Frontal cortex (tissue), 4 donors: ENCODE results near the gene NOPCHAP1. TPM values are rescaled to one million over a fixed set of nuclear protein-coding genes. Genes with fewer than 3 reads are reported as not detected.
"Not testable (repeated sequence)": the region's sequence is repeated elsewhere in the genome, so short reads cannot be mapped to it uniquely, and the experiment has no call there.

ENCODE experiments used
- DNase-seq, 2 donors: peaks; one replicate each; pipeline ENCODE4 v3.0.0; 2012; ENCODE audit warnings: low spot score in 2 of 2
- FAIRE-seq: peaks from 2 replicates; lab custom pipeline; 2012; peaks lifted over from hg19 to GRCh38; lab: Jason Lieb, UNC
- total RNA-seq: library from RNA; depleted of rRNA; stranded (reverse); fragments of >200 nt; gene quantifications from one replicate; pipeline ENCODE4 v1.2.3, GENCODE V29; 2014
- donor health status: control.
- donor health status: control.
- donor health status: control.

The NOPCHAP1 gene
- 12.6 TPM for total RNA-seq

GRCh38 chr12:104986022-104986941 is at the start of gene NOPCHAP1:
TSS of gene NOPCHAP1 (plus strand) at chr12:104986316. CDS start at chr12:104986353, 37 bp downstream.
- peak; percentile 33 for FAIRE-seq
- DNase-seq = peak; percentile 90 to 94

- FAIRE-seq (no peak), DNase-seq (no peak)
Observed at GRCh38 chr12:104938371-104938770, 47.7 kb upstream of the NOPCHAP1 start.

- FAIRE-seq (no peak), DNase-seq (no peak)
Observed at GRCh38 chr12:104939089-104939488, 47.0 kb upstream of the NOPCHAP1 start.

- no peak for DNase-seq
- no peak for FAIRE-seq
Observed at GRCh38 chr12:104941454-104941853, 44.7 kb upstream of the NOPCHAP1 start.

GRCh38 chr12:104942075-104942474 is 44.0 kb upstream of the NOPCHAP1 start:
- FAIRE-seq (no peak), DNase-seq (no peak)

GRCh38 chr12:104943401-104943800 is 42.7 kb upstream of the NOPCHAP1 start:
- DNase-seq, FAIRE-seq: not testable (repeated sequence)

GRCh38 chr12:104944252-104944651 is 41.9 kb upstream of the NOPCHAP1 start:
- no peak for FAIRE-seq
- DNase-seq = no peak

- FAIRE-seq, DNase-seq: not testable (repeated sequence)
Observed at GRCh38 chr12:104948716-104949115, 37.4 kb upstream of the NOPCHAP1 start.

- FAIRE-seq (no peak), DNase-seq (no peak)
Observed at GRCh38 chr12:104951759-104952509, 34.2 kb upstream of the NOPCHAP1 start.

GRCh38 chr12:104952816-104953215 is 33.3 kb upstream of the NOPCHAP1 start:
- no peak for FAIRE-seq
- no peak for DNase-seq

- DNase-seq = no peak
- FAIRE-seq = no peak
Observed at GRCh38 chr12:104953323-104953722, 32.8 kb upstream of the NOPCHAP1 start.

GRCh38 chr12:104955703-104956102 is 30.4 kb upstream of the NOPCHAP1 start:
- FAIRE-seq = no peak

GRCh38 chr12:104956870-104957718 is 29.0 kb upstream of the NOPCHAP1 start:
- DNase-seq = no peak
- FAIRE-seq = no peak

More at GRCh38 chr12:104955703-104956102, 30.4 kb upstream of the NOPCHAP1 start:
- DNase-seq = no peak

GRCh38 chr12:104957719-104958000 is 28.5 kb upstream of the NOPCHAP1 start:
- FAIRE-seq = no peak
- peak in 1 of 2 donors; percentile 43 for DNase-seq

- DNase-seq = peak; percentile 87 to 88
- no peak for FAIRE-seq
Observed at GRCh38 chr12:104958001-104958804, 27.9 kb upstream of the NOPCHAP1 start, which contains the start of gene SLC41A2. TSS of gene SLC41A2 (minus strand) at chr12:104958290. CDS start at chr12:104928527, 29,763 bp downstream.

- DNase-seq = no peak
- FAIRE-seq = no peak
Observed at GRCh38 chr12:104958805-104959334, 27.2 kb upstream of the NOPCHAP1 start.

- DNase-seq (no peak), FAIRE-seq (no peak)
Observed at GRCh38 chr12:104959335-104959841, 26.7 kb upstream of the NOPCHAP1 start.

- DNase-seq (no peak), FAIRE-seq (no peak)
Observed at GRCh38 chr12:104960464-104960863, 25.7 kb upstream of the NOPCHAP1 start.

GRCh38 chr12:104963757-104964156 is 22.4 kb upstream of the NOPCHAP1 start:
- no peak for DNase-seq
- FAIRE-seq = no peak
